Measurements from ENCODE around the gene TMEM17. TPM values are rescaled to one million over a fixed set of nuclear protein-coding genes. Genes with fewer than 3 reads are reported as not detected.

The TMEM17 gene
- total and polyA plus RNA-seq, 4 donors = 6.0 to 8.7 (median 7.0) TPM

DNA sequence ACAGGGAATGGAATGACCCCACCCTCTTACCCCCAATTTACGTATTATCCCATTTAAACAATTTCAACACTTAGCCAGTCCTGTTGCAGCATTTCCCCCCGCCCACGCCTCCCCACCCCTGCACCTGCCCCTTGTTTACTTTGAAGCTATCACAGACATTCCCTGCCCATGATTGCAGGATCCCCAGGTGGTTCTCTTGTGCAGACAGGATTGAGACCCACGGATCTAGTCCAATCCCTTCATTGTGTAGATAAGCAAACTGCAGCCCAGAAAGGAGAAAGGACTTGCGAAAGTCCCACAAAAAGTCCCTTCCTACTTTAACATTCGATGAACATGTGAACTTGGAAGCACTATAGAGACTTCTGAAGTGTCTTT is 38.9 kb downstream of the TMEM17 start:
- Histone ChIP-seq H3K27ac (ENCODE audit: low read depth, low read length) (no peak overlapping the region), H3K4me1 (ENCODE audit: control insufficient read depth, insufficient read depth, low read length) (peaks cover 16% of the 10 kb centered on the region), H3K36me3 (ENCODE audit: control insufficient read depth, insufficient read depth, low read length) (no peaks in the 10 kb centered on the region), H3K9me3 (ENCODE audit: control insufficient read depth, insufficient read depth, low read length) (no peaks in the 10 kb centered on the region), H3K4me3 (ENCODE audit: low read depth, low read length) (no peak overlapping the region), H3K27me3 (ENCODE audit: control insufficient read depth, insufficient read depth, low read length) (no peaks in the 10 kb centered on the region)
- no peak for DNase-seq (ENCODE audit: low read depth in 4 of 6, low spot score in 6 of 6)
- WGBS (ENCODE audit: insufficient coverage) = 100% methylated on average over 3 of the region's 6 CpGs

GRCh38 chr2:62466503-62466854 is 39.5 kb downstream of the TMEM17 start:
- H3K27me3 ChIP-seq (ENCODE audit: control insufficient read depth, insufficient read depth, low read length) = peaks cover 1% of the 10 kb centered on the region
- WGBS (ENCODE audit: insufficient coverage) = 94% methylated on average over 2 of the region's 2 CpGs
- no peak overlapping the region for H3K27ac ChIP-seq (ENCODE audit: low read depth, low read length)
- no peaks in the 10 kb centered on the region for H3K9me3 ChIP-seq (ENCODE audit: control insufficient read depth, insufficient read depth, low read length)
- H3K4me1 ChIP-seq (ENCODE audit: control insufficient read depth, insufficient read depth, low read length) = peaks cover 11% of the 10 kb centered on the region
- no peak overlapping the region for H3K4me3 ChIP-seq (ENCODE audit: low read depth, low read length)
- H3K36me3 ChIP-seq (ENCODE audit: control insufficient read depth, insufficient read depth, low read length) = no peaks in the 10 kb centered on the region
- no peak for DNase-seq (ENCODE audit: low read depth in 4 of 6, low spot score in 6 of 6)

- Histone ChIP-seq H3K27ac (ENCODE audit: low read depth, low read length) (no peak overlapping the region), H3K4me1 (ENCODE audit: control insufficient read depth, insufficient read depth, low read length) (peaks cover 10% of the 10 kb centered on the region), H3K9me3 (ENCODE audit: control insufficient read depth, insufficient read depth, low read length) (no peaks in the 10 kb centered on the region), H3K36me3 (ENCODE audit: control insufficient read depth, insufficient read depth, low read length) (no peaks in the 10 kb centered on the region), H3K4me3 (ENCODE audit: low read depth, low read length) (no peak overlapping the region), H3K27me3 (ENCODE audit: control insufficient read depth, insufficient read depth, low read length) (peaks cover 2% of the 10 kb centered on the region)
- WGBS (ENCODE audit: insufficient coverage) = 54% methylated on average over 8 of the region's 8 CpGs
- peak in 1 of 6 donors; percentile 75 for DNase-seq (ENCODE audit: low read depth in 4 of 6, low spot score in 6 of 6)
Observed at GRCh38 chr2:62465741-62466502, 40.1 kb downstream of the TMEM17 start.

- Histone ChIP-seq H3K27me3 (ENCODE audit: control insufficient read depth, insufficient read depth, low read length) (peaks cover 2% of the 10 kb centered on the region), H3K9me3 (ENCODE audit: control insufficient read depth, insufficient read depth, low read length) (no peaks in the 10 kb centered on the region), H3K4me1 (ENCODE audit: control insufficient read depth, insufficient read depth, low read length) (peaks cover 10% of the 10 kb centered on the region), H3K36me3 (ENCODE audit: control insufficient read depth, insufficient read depth, low read length) (no peaks in the 10 kb centered on the region), H3K4me3 (ENCODE audit: low read depth, low read length) (no peak overlapping the region), H3K27ac (ENCODE audit: low read depth, low read length) (no peak overlapping the region)
- no peak for DNase-seq (ENCODE audit: low read depth in 4 of 6, low spot score in 6 of 6)
- 68% methylated on average over 3 of the region's 4 CpGs for WGBS (ENCODE audit: insufficient coverage)
Observed at GRCh38 chr2:62465039-62465740, 40.8 kb downstream of the TMEM17 start.

- Histone ChIP-seq H3K27ac (ENCODE audit: low read depth, low read length) (no peak overlapping the region), H3K27me3 (ENCODE audit: control insufficient read depth, insufficient read depth, low read length) (peaks cover 2% of the 10 kb centered on the region), H3K4me1 (ENCODE audit: control insufficient read depth, insufficient read depth, low read length) (peaks cover 10% of the 10 kb centered on the region), H3K4me3 (ENCODE audit: low read depth, low read length) (no peak overlapping the region), H3K9me3 (ENCODE audit: control insufficient read depth, insufficient read depth, low read length) (no peaks in the 10 kb centered on the region), H3K36me3 (ENCODE audit: control insufficient read depth, insufficient read depth, low read length) (no peaks in the 10 kb centered on the region)
- WGBS (ENCODE audit: insufficient coverage) = 68% methylated on average over 10 of the region's 14 CpGs
- no peak for DNase-seq (ENCODE audit: low read depth in 4 of 6, low spot score in 6 of 6)
Observed at GRCh38 chr2:62464221-62465007, 41.6 kb downstream of the TMEM17 start.

GRCh38 chr2:62462211-62462610 is 43.8 kb downstream of the TMEM17 start:
- Histone ChIP-seq H3K36me3 (ENCODE audit: control insufficient read depth, insufficient read depth, low read length) (no peaks in the 10 kb centered on the region), H3K27me3 (ENCODE audit: control insufficient read depth, insufficient read depth, low read length) (peaks cover 2% of the 10 kb centered on the region), H3K4me1 (ENCODE audit: control insufficient read depth, insufficient read depth, low read length) (peaks cover 12% of the 10 kb centered on the region), H3K4me3 (ENCODE audit: low read depth, low read length) (no peak overlapping the region), H3K27ac (ENCODE audit: low read depth, low read length) (no peak overlapping the region), H3K9me3 (ENCODE audit: control insufficient read depth, insufficient read depth, low read length) (no peaks in the 10 kb centered on the region)
- no peak for DNase-seq (ENCODE audit: low read depth in 4 of 6, low spot score in 6 of 6)
- WGBS (ENCODE audit: insufficient coverage) = no CpG with 5 or more reads among the region's 2 CpGs

DNA sequence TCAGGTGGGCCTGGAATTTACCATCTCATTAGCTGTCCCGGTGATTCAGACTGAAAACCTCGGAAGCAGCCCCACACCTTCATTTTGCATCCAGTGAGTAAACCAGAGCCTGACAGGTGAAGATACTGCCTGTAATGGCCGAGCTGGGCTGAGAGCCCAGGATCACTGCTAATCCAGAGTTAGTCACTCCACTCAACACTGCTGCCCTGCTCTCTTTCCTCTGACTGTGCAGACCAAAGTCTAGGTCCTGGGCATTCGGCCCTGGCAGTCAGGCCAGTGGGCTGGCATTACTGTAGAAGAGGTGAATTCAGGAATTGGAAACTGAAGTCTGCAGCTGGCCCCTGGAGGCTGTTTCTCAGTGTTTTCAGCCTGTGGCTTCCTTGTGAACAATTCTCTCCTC is 44.3 kb downstream of the TMEM17 start:
- Histone ChIP-seq H3K4me1 (ENCODE audit: control insufficient read depth, insufficient read depth, low read length) (peaks cover 16% of the 10 kb centered on the region), H3K27ac (ENCODE audit: low read depth, low read length) (no peak overlapping the region), H3K36me3 (ENCODE audit: control insufficient read depth, insufficient read depth, low read length) (no peaks in the 10 kb centered on the region), H3K27me3 (ENCODE audit: control insufficient read depth, insufficient read depth, low read length) (peaks cover 2% of the 10 kb centered on the region), H3K4me3 (ENCODE audit: low read depth, low read length) (no peak overlapping the region), H3K9me3 (ENCODE audit: control insufficient read depth, insufficient read depth, low read length) (no peaks in the 10 kb centered on the region)
- WGBS (ENCODE audit: insufficient coverage) = 90% methylated on average over 4 of the region's 4 CpGs
- peak in 1 of 6 donors; percentile 36 for DNase-seq (ENCODE audit: low read depth in 4 of 6, low spot score in 6 of 6)

DNA sequence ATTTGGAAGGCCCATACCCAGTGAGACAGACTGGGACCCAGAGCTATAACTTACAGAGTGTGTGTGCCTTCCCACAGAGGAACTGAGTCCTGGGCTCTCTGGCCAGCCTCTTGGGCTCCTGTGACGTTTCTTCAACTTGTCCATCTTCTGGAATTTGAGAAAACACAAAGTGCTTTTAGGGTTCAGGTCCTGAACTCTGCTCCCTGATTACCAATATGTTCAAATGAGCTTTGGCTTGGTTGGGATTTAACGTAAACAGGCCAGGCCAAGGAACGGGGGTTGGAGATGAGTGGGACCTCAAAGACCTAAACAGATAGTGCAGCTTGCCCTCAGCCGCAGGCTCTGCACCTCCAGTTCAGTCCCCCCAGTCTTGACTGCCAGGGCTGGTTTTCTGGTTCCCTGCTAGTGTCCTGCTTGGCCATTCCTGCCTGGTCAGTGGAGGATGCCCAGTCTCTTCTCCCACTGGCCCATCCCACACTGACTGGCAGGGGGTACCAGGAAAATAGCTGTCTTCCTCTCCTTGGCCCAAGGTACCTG is 44.9 kb downstream of the TMEM17 start:
- H3K27me3 ChIP-seq (ENCODE audit: control insufficient read depth, insufficient read depth, low read length) = peaks cover 2% of the 10 kb centered on the region
- no peak for DNase-seq (ENCODE audit: low read depth in 4 of 6, low spot score in 6 of 6)
- no peaks in the 10 kb centered on the region for H3K9me3 ChIP-seq (ENCODE audit: control insufficient read depth, insufficient read depth, low read length)
- H3K36me3 ChIP-seq (ENCODE audit: control insufficient read depth, insufficient read depth, low read length) = no peaks in the 10 kb centered on the region
- H3K4me3 ChIP-seq (ENCODE audit: low read depth, low read length) = no peak overlapping the region
- no peak overlapping the region for H3K27ac ChIP-seq (ENCODE audit: low read depth, low read length)
- H3K4me1 ChIP-seq (ENCODE audit: control insufficient read depth, insufficient read depth, low read length) = peaks cover 13% of the 10 kb centered on the region
- 100% methylated on average over 4 of the region's 4 CpGs for WGBS (ENCODE audit: insufficient coverage)

DNA sequence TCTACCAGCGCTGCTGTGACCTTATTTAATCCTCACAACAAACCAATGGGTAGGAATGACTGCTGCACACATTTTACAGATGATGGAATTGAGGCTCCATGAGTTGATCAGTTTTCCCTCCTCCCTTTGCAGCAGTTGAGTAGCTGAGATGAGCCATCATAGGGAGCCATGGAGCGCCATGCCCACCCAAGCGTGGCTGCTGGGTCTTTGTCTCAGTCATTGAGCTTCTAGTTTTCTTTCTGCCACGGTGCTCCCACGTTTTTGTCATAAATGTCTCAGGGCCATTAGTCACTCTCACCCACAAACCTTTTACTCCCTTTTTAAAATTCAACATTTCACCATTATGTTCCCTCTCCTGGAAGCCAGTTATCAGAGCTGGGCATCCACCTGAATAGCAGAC is 45.8 kb downstream of the TMEM17 start:
- H3K36me3 ChIP-seq (ENCODE audit: control insufficient read depth, insufficient read depth, low read length) = no peaks in the 10 kb centered on the region
- no peak overlapping the region for H3K27ac ChIP-seq (ENCODE audit: low read depth, low read length)
- DNase-seq (ENCODE audit: low read depth in 4 of 6, low spot score in 6 of 6) = no peak
- no peaks in the 10 kb centered on the region for H3K9me3 ChIP-seq (ENCODE audit: control insufficient read depth, insufficient read depth, low read length)
- H3K27me3 ChIP-seq (ENCODE audit: control insufficient read depth, insufficient read depth, low read length) = peaks cover 2% of the 10 kb centered on the region
- no peak overlapping the region for H3K4me3 ChIP-seq (ENCODE audit: low read depth, low read length)
- WGBS (ENCODE audit: insufficient coverage) = 62% methylated on average over 5 of the region's 5 CpGs
- peaks cover 13% of the 10 kb centered on the region for H3K4me1 ChIP-seq (ENCODE audit: control insufficient read depth, insufficient read depth, low read length)

All from spinal cord (tissue), 10 donors.